WTC11 (cell line): ENCODE measurements around the gene BANF2. TPM values are rescaled to one million over a fixed set of nuclear protein-coding genes. Genes with fewer than 3 reads are reported as not detected.

Experiments
- ATAC-seq: fragments of 200-7000 bp; cut with Tn5 transposase; 2 replicates; pipeline ENCODE4 v1.10.0; 2021; ENCODE audit warnings: mild to moderate bottlenecking, moderate library complexity
- CTCF ChIA-PET: fragments of 300-600 bp; sonication (Branson Sonifier 250); formaldehyde crosslinking; loops from one replicate; lab custom pipeline; 2021; ENCODE audit warnings: antibody characterized with exemption; lab: Charles Lee
- POLR2A ChIA-PET: fragments of 350-600 bp; sonication (Branson Sonifier 250); formaldehyde crosslinking; loops from one replicate; lab custom pipeline; 2021; ENCODE audit warnings: antibody characterized with exemption; lab: Charles Lee
- DNase-seq: peaks from one replicate; pipeline ENCODE4 v3.0.0; 2021; ENCODE audit warnings: low spot score
- H3K27ac Mint-ChIP-seq: 2 replicates; pipeline ENCODE4 v1.8.0; 2021; ENCODE audit warnings: mixed read lengths
- H3K27me3 Mint-ChIP-seq: 2 replicates; pipeline ENCODE4 v1.8.0; 2021; ENCODE audit warnings: low read depth, mild to moderate bottlenecking, moderate library complexity, mixed read lengths
- H3K36me3 Mint-ChIP-seq: 2 replicates; pipeline ENCODE4 v1.8.0; 2021; ENCODE audit warnings: mixed read lengths
- H3K4me1 Mint-ChIP-seq: 2 replicates; pipeline ENCODE4 v1.8.0; 2022; ENCODE audit warnings: mixed read lengths
- H3K4me3 Mint-ChIP-seq: 2 replicates; pipeline ENCODE4 v1.8.0; 2021; ENCODE audit warnings: mild to moderate bottlenecking, moderate library complexity, mixed read lengths
- H3K9me3 Mint-ChIP-seq: 2 replicates; pipeline ENCODE4 v1.8.0; 2021; ENCODE audit warnings: mixed read lengths
- FOXP1 ChIP-seq: sonication (generic); formaldehyde crosslinking; IDR thresholded peaks from 2 replicates; pipeline ENCODE4 v1.8.0; 2022; ENCODE audit warnings: missing genetic modification reagents, mild to moderate bottlenecking, moderate library complexity, borderline replicate concordance
- JUN ChIP-seq: sonication (generic); formaldehyde crosslinking; IDR thresholded peaks from 2 replicates; pipeline ENCODE4 v1.8.0; 2023; ENCODE audit warnings: mild to moderate bottlenecking, missing genetic modification reagents
- RORB ChIP-seq: fragments of 250-450 bp; sonication (Bioruptor Pico); IDR thresholded peaks from 2 replicates; pipeline ENCODE4 v1.9.0; 2021; ENCODE audit warnings: mild to moderate bottlenecking
- SOX15 ChIP-seq: fragments of 250-450 bp; sonication (Bioruptor Pico); IDR thresholded peaks from 2 replicates; pipeline ENCODE4 v1.9.0; 2021; ENCODE audit warnings: mild to moderate bottlenecking
- TCF7 ChIP-seq: sonication (generic); formaldehyde crosslinking; IDR thresholded peaks from 2 replicates; pipeline ENCODE4 v1.8.0; 2022; ENCODE audit warnings: mild to moderate bottlenecking, low read depth, missing genetic modification reagents, moderate library complexity
- TEAD1 ChIP-seq: sonication (generic); formaldehyde crosslinking; IDR thresholded peaks from 2 replicates; pipeline ENCODE4 v1.8.0; 2022; ENCODE audit warnings: mild to moderate bottlenecking, missing genetic modification reagents
- ZNF263 ChIP-seq: sonication (generic); formaldehyde crosslinking; IDR thresholded peaks from 2 replicates; pipeline ENCODE4 v1.8.1; 2022; ENCODE audit warnings: low read depth, mild to moderate bottlenecking, moderate library complexity, missing genetic modification reagents
- ZNF416 ChIP-seq: fragments of 250-450 bp; sonication (Bioruptor Pico); IDR thresholded peaks from 2 replicates; pipeline ENCODE4 v1.9.0; 2021; ENCODE audit warnings: mild to moderate bottlenecking, inconsistent platforms
- ZNF671 ChIP-seq: fragments of 250-450 bp; sonication (Bioruptor Pico); IDR thresholded peaks from 2 replicates; pipeline ENCODE4 v1.8.0; 2021; ENCODE audit warnings: mild to moderate bottlenecking
- total RNA-seq: library from RNA; stranded (reverse); gene quantifications from 3 replicates; pipeline ENCODE4 v1.2.3, GENCODE V29; 2021
- TF ChIP-seq, protein P1 (sequence below): fragments of 250-450 bp; sonication (Bioruptor Pico); IDR thresholded peaks from 2 replicates; pipeline ENCODE4 v1.9.0; 2021; ENCODE audit warnings: mild to moderate bottlenecking
- TF ChIP-seq, protein P2 (sequence below): fragments of 250-450 bp; sonication (Bioruptor Pico); IDR thresholded peaks from 2 replicates; pipeline ENCODE4 v1.8.0; 2021; ENCODE audit warnings: mild to moderate bottlenecking
- TF ChIP-seq, protein P3 (sequence below): sonication (generic); formaldehyde crosslinking; IDR thresholded peaks from 2 replicates; pipeline ENCODE4 v1.8.0; 2022; ENCODE audit warnings: mild to moderate bottlenecking, missing genetic modification reagents
- TF ChIP-seq, protein P4 (sequence below): sonication (generic); formaldehyde crosslinking; IDR thresholded peaks from 2 replicates; pipeline ENCODE4 v1.8.1; 2023; ENCODE audit warnings: mild to moderate bottlenecking, missing genetic modification reagents, moderate library complexity
- TF ChIP-seq, protein P5 (sequence below): sonication (generic); formaldehyde crosslinking; conservative IDR thresholded peaks from 2 replicates; pipeline ENCODE4 v1.8.1; 2022; ENCODE audit warnings: mild to moderate bottlenecking, missing genetic modification reagents
- TF ChIP-seq, protein P6 (sequence below): sonication (generic); formaldehyde crosslinking; IDR thresholded peaks from 2 replicates; pipeline ENCODE4 v1.8.0; 2023; ENCODE audit warnings: mild to moderate bottlenecking, missing genetic modification reagents
- TF ChIP-seq, protein P7 (sequence below): sonication (generic); formaldehyde crosslinking; IDR thresholded peaks from 2 replicates; pipeline ENCODE4 v1.8.1; 2023; ENCODE audit warnings: mild to moderate bottlenecking, missing genetic modification reagents
- TF ChIP-seq, protein P8 (sequence below): sonication (generic); formaldehyde crosslinking; IDR thresholded peaks from 2 replicates; pipeline ENCODE4 v1.8.1; 2023; ENCODE audit warnings: mild to moderate bottlenecking, missing genetic modification reagents, borderline replicate concordance
- TF ChIP-seq, protein P9 (sequence below): sonication (generic); formaldehyde crosslinking; IDR thresholded peaks from 2 replicates; pipeline ENCODE4 v1.8.1; 2023; ENCODE audit warnings: mild to moderate bottlenecking, missing genetic modification reagents

Gene BANF2
- total RNA-seq, 1 experiment from 2014 or later: not detected

DNA sequence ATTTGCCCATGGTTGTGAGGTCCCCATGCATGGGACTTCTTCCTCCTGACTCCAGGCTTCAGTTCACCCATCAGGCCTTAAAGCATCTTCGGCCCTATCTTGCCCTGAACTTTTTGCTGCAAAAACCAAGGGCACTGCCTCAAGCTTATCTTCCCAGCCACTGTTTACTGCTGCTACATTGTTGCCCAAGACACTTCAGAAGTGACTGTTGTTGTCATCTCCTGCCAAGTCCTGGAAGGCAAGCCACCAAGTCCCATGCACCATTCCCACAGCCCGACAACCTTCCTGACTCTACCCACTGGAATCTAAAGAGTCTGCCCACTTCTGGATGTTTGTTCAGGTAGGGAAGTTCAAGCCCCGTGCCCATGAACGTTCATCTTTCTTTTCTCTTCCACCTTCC is 12.4 kb downstream of the BANF2 start:
- DNase-seq (no peak), ATAC-seq (no peak)
- CTCF ChIA-PET: interaction anchor here (3.6 kb wide), 1 partner anchor 29 kb away, joined by 19 read pairs; the partner anchor contains the start of gene RRBP1
- no peak overlapping the region for H3K27ac Mint-ChIP-seq
- POLR2A ChIA-PET: no interaction called here
- no peaks in the 10 kb centered on the region for H3K36me3 Mint-ChIP-seq
- peaks cover 17% of the 10 kb centered on the region for H3K4me1 Mint-ChIP-seq
- H3K4me3 Mint-ChIP-seq: no peak overlapping the region
- no peaks in the 10 kb centered on the region for H3K9me3 Mint-ChIP-seq
- H3K27me3 Mint-ChIP-seq: no peaks in the 10 kb centered on the region
- TF ChIP-seq SOX15 (CRISPR knock-in tag): no peak
- TF ChIP-seq, protein P1, sequence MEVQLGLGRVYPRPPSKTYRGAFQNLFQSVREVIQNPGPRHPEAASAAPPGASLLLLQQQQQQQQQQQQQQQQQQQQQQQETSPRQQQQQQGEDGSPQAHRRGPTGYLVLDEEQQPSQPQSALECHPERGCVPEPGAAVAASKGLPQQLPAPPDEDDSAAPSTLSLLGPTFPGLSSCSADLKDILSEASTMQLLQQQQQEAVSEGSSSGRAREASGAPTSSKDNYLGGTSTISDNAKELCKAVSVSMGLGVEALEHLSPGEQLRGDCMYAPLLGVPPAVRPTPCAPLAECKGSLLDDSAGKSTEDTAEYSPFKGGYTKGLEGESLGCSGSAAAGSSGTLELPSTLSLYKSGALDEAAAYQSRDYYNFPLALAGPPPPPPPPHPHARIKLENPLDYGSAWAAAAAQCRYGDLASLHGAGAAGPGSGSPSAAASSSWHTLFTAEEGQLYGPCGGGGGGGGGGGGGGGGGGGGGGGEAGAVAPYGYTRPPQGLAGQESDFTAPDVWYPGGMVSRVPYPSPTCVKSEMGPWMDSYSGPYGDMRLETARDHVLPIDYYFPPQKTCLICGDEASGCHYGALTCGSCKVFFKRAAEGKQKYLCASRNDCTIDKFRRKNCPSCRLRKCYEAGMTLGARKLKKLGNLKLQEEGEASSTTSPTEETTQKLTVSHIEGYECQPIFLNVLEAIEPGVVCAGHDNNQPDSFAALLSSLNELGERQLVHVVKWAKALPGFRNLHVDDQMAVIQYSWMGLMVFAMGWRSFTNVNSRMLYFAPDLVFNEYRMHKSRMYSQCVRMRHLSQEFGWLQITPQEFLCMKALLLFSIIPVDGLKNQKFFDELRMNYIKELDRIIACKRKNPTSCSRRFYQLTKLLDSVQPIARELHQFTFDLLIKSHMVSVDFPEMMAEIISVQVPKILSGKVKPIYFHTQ (CRISPR knock-in tag): no peak

DNA sequence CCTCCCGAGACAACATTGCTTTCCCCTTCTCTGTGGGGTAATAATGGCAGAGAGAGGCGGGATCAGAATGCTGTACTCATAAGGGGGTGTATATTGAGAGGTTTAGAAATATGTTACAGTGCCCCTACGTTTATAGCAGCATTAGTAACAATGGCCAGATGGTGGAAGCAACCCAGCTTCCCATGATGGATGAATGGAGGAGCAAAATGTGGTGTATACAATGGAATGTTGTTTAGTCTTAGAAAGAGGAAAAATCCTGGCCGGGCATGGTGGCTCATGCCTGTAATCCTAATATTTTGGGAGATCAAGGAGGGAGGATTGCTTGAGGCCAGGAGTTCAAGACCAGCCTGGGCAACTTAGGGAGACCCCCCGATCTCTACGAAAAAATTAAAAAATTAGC is 12.9 kb downstream of the BANF2 start:
- H3K27ac Mint-ChIP-seq: no peak overlapping the region
- H3K4me1 Mint-ChIP-seq: peaks cover 17% of the 10 kb centered on the region
- H3K4me3 Mint-ChIP-seq: no peak overlapping the region
- no peaks in the 10 kb centered on the region for H3K27me3 Mint-ChIP-seq
- DNase-seq: no peak
- no peak for ATAC-seq
- ChIA-PET POLR2A (no interaction called here), CTCF (interaction anchor here (3.6 kb wide), 1 partner anchor 30 kb away, joined by 19 read pairs; the partner anchor contains the start of gene RRBP1)
- no peaks in the 10 kb centered on the region for H3K9me3 Mint-ChIP-seq
- no peaks in the 10 kb centered on the region for H3K36me3 Mint-ChIP-seq
- TF ChIP-seq RORB (CRISPR knock-in tag) (no peak), FOXP1 (CRISPR knock-in tag) (no peak), JUN (CRISPR knock-in tag) (no peak), TCF7 (CRISPR knock-in tag) (no peak), ZNF671 (no peak), ZNF263 (no peak), TEAD1 (CRISPR knock-in tag) (no peak), ZNF416 (CRISPR knock-in tag) (no peak)
- TF ChIP-seq, protein P2, sequence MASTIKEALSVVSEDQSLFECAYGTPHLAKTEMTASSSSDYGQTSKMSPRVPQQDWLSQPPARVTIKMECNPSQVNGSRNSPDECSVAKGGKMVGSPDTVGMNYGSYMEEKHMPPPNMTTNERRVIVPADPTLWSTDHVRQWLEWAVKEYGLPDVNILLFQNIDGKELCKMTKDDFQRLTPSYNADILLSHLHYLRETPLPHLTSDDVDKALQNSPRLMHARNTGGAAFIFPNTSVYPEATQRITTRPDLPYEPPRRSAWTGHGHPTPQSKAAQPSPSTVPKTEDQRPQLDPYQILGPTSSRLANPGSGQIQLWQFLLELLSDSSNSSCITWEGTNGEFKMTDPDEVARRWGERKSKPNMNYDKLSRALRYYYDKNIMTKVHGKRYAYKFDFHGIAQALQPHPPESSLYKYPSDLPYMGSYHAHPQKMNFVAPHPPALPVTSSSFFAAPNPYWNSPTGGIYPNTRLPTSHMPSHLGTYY (CRISPR knock-in tag): no peak
- TF ChIP-seq, protein P3, sequence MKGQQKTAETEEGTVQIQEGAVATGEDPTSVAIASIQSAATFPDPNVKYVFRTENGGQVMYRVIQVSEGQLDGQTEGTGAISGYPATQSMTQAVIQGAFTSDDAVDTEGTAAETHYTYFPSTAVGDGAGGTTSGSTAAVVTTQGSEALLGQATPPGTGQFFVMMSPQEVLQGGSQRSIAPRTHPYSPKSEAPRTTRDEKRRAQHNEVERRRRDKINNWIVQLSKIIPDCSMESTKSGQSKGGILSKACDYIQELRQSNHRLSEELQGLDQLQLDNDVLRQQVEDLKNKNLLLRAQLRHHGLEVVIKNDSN: no peak
- TF ChIP-seq, protein P4, sequence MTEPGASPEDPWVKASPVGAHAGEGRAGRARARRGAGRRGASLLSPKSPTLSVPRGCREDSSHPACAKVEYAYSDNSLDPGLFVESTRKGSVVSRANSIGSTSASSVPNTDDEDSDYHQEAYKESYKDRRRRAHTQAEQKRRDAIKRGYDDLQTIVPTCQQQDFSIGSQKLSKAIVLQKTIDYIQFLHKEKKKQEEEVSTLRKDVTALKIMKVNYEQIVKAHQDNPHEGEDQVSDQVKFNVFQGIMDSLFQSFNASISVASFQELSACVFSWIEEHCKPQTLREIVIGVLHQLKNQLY (CRISPR knock-in tag): no peak
- TF ChIP-seq, protein P5, sequence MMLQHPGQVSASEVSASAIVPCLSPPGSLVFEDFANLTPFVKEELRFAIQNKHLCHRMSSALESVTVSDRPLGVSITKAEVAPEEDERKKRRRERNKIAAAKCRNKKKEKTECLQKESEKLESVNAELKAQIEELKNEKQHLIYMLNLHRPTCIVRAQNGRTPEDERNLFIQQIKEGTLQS (CRISPR knock-in tag): no peak
- TF ChIP-seq, protein P6, sequence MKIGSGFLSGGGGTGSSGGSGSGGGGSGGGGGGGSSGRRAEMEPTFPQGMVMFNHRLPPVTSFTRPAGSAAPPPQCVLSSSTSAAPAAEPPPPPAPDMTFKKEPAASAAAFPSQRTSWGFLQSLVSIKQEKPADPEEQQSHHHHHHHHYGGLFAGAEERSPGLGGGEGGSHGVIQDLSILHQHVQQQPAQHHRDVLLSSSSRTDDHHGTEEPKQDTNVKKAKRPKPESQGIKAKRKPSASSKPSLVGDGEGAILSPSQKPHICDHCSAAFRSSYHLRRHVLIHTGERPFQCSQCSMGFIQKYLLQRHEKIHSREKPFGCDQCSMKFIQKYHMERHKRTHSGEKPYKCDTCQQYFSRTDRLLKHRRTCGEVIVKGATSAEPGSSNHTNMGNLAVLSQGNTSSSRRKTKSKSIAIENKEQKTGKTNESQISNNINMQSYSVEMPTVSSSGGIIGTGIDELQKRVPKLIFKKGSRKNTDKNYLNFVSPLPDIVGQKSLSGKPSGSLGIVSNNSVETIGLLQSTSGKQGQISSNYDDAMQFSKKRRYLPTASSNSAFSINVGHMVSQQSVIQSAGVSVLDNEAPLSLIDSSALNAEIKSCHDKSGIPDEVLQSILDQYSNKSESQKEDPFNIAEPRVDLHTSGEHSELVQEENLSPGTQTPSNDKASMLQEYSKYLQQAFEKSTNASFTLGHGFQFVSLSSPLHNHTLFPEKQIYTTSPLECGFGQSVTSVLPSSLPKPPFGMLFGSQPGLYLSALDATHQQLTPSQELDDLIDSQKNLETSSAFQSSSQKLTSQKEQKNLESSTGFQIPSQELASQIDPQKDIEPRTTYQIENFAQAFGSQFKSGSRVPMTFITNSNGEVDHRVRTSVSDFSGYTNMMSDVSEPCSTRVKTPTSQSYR (CRISPR knock-in tag): no peak
- TF ChIP-seq, protein P7, sequence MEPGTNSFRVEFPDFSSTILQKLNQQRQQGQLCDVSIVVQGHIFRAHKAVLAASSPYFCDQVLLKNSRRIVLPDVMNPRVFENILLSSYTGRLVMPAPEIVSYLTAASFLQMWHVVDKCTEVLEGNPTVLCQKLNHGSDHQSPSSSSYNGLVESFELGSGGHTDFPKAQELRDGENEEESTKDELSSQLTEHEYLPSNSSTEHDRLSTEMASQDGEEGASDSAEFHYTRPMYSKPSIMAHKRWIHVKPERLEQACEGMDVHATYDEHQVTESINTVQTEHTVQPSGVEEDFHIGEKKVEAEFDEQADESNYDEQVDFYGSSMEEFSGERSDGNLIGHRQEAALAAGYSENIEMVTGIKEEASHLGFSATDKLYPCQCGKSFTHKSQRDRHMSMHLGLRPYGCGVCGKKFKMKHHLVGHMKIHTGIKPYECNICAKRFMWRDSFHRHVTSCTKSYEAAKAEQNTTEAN (CRISPR knock-in tag): no peak
- TF ChIP-seq, protein P8, sequence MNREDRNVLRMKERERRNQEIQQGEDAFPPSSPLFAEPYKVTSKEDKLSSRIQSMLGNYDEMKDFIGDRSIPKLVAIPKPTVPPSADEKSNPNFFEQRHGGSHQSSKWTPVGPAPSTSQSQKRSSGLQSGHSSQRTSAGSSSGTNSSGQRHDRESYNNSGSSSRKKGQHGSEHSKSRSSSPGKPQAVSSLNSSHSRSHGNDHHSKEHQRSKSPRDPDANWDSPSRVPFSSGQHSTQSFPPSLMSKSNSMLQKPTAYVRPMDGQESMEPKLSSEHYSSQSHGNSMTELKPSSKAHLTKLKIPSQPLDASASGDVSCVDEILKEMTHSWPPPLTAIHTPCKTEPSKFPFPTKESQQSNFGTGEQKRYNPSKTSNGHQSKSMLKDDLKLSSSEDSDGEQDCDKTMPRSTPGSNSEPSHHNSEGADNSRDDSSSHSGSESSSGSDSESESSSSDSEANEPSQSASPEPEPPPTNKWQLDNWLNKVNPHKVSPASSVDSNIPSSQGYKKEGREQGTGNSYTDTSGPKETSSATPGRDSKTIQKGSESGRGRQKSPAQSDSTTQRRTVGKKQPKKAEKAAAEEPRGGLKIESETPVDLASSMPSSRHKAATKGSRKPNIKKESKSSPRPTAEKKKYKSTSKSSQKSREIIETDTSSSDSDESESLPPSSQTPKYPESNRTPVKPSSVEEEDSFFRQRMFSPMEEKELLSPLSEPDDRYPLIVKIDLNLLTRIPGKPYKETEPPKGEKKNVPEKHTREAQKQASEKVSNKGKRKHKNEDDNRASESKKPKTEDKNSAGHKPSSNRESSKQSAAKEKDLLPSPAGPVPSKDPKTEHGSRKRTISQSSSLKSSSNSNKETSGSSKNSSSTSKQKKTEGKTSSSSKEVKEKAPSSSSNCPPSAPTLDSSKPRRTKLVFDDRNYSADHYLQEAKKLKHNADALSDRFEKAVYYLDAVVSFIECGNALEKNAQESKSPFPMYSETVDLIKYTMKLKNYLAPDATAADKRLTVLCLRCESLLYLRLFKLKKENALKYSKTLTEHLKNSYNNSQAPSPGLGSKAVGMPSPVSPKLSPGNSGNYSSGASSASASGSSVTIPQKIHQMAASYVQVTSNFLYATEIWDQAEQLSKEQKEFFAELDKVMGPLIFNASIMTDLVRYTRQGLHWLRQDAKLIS: no peak
- TF ChIP-seq, protein P9, sequence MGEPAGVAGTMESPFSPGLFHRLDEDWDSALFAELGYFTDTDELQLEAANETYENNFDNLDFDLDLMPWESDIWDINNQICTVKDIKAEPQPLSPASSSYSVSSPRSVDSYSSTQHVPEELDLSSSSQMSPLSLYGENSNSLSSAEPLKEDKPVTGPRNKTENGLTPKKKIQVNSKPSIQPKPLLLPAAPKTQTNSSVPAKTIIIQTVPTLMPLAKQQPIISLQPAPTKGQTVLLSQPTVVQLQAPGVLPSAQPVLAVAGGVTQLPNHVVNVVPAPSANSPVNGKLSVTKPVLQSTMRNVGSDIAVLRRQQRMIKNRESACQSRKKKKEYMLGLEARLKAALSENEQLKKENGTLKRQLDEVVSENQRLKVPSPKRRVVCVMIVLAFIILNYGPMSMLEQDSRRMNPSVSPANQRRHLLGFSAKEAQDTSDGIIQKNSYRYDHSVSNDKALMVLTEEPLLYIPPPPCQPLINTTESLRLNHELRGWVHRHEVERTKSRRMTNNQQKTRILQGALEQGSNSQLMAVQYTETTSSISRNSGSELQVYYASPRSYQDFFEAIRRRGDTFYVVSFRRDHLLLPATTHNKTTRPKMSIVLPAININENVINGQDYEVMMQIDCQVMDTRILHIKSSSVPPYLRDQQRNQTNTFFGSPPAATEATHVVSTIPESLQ: no peak
